Measurements from ENCODE around the gene PGLYRP4.
"Not testable (repeated sequence)": the region's sequence is repeated elsewhere in the genome, so short reads cannot be mapped to it uniquely, and the experiment has no call there.

PGLYRP4 gene

DNA sequence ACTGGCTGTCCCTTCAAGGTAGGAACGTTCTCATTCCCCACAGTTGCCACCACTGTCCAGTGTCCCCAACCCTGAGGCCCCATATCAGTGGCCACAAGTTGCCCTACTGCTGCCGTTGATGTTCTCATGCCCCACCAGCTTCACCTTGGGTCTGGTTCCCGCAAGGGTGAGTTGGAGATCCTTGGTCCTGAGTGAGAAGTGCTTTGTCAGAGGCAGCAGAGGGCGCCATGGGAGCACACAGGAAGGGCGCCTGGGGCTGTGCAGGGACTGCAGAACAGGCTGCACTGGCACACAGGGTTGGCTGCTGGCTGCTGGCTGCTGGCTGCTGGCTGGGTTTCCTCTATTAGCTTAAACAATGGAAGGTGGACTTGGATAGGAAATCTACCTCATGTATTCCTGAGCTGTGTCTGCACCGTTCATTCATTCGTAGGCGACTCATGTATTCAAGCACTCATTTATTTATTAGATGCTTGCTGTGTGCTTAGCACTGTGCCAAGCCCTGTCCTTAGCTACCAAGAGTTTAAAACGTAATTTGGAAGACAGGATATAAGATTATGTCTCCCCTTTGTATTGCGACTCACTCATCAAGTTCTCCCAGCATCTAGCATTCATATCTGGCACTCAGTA lies 6.9 kb upstream of the PGLYRP4 start:
- no peak for DNase-seq

DNA sequence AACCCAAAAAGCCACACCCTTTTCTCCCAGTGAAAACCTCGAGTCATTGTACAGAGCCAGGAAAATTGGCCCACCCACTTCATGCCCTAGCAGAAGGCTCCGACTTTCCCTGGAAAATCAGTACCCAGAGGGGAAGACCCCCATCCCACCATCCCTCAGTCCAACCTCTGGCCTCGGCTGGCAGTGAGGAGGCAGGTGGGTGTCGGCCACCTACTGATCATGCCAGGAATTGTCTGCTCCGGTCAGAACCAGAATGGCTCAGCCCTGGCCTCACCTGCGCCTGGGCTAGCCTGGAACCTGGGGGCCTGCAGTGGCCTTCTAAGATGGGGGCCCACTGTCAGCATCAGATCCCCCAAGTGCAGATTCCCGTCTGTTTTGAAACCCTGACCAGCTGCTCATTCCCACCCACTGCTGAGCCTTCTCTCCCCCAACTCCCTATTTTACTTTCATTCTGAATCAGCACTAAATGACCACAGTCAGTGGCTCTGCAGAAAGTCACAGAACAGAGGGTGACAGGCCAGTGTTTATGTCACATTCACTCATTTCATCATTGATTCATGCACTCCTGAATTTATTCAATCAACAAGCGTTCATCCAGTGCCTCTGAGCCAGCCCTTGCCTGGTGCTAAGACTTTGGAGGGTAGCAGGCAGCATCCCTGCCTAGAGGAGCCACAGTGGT lies 6.0 kb upstream of the PGLYRP4 start:
- DNase-seq, result no peak

DNA sequence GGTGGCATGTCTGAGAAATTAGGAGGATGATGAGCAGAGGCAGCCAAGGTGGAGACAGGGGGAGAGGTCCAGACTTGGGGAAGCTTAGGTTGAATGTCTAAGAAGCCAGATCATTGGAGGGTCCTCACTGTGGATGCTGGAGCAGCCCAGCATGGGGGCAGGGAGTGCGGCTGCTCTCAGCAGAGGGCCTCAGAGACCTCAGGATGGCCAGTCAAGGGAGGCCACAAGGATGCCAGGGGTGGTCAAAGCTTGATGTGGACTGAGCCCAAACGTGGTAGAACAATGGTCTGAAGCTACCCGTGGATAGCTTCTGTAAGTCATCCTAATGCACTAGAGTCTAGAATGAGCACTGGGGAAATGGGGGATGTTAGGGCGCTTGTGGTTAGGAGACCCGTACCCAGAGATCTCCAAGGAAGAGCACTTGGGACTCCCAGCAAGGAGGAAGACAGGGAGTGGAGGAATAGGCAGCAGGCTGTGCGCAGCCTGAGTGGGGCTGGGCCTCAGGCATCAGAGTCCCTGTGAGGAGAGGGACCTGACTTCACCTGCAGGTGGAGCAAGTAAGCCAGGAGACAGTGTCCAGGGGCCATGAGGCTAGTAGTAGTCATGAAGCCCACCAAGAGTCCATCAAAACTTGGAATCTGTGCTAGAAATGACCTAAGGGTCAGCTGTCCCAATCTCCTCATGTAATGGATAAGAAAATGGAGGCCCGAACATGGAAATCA lies 4.7 kb upstream of the PGLYRP4 start:
- no peak for DNase-seq

DNA sequence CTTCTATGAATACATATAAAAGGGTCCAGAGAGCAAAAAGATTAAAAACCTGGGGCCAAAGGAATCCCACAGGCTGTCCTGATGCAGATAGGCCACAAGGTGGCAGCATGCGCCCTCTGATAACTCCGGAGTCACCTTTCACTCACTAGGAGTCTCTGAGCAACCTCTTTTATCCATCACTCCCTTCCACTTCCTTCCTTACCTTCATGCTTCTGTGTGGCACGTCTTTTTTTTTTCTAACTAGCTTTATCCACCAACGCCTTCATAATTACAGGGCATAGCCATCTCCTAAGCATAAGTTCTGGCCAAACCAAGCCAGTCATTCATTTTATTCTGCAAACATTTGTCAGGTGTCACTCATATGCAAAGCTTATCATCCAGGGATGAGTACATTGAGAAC lies 3.9 kb upstream of the PGLYRP4 start:
- peak; percentile 61 for DNase-seq

DNA sequence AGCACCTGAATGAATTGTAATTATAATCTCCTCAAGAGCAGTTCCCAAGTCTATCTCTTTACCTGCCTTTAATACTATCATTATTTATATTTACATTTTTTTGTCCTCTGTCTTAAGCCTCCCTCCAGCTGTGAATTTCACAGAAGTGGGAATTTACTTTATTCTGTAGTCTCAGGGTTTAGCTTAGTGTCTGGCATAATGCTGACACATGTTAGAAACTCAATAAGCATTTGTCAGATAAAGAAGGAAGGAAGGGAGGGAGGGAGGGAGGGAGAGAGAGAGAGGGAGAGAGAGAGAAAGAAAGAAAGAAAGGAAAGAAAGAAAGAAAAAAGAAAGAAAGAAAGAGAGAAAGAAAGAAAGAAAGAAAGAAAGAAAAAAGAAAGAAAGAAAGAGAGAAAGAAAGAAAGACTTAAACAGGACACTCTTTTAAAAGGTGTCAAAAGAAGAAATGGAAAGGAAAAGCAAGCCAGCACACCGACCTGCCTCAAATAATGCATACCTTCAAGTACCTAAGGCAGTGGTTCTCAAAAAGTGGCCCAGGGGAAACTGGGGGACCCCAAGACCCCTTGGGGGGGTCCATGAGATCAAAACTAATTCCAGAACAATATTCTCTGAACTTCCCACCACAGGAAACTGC lies 1.8 kb upstream of the PGLYRP4 start:
- DNase-seq, result no peak

DNA sequence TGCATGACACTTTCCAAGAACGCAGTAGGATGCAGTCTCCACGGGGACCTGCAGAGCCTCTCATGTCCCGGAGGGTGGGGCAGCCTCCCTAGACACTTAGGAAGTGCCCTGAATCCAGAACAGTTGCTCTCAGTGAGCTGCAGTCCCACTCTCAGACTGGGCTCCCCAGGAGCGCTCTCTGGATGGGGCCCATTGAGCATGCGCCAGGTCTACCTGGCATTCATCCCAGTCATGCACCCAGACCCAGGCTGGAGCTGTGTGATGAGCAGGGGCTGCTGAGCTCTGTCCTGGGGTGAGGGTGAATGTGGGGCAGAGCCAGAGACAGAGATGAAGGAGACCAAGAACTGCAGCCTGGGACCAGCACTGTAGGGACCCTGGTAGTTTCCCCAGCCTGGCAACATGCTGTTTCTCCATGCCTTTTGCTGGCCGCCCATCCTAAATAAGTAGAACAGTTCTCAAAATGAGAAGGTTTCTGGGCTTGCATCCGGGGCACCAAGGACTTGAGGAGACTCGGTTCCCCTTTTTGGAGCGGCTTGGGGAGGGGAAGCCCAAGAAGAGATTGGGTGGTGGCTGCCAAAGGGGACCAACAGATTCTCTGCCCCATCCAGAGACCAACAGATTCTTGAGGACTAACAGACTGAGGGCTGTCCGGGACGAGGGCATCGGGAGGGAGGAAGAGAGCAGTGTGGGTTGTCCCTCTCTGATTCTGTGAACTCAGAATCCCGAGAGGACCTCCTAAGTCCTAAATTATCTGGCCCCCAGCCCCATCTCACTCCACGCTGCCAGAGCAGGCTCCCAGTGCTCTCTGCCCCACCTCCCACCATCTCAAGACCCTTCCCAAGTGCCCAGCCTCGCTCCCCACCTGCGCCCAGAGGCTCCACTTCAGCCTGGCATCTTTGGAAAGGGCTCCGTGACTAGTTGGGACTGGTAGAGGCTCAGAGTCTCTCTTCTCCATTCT lies 1.0 kb upstream of the PGLYRP4 start:
- DNase-seq, result no peak

DNA sequence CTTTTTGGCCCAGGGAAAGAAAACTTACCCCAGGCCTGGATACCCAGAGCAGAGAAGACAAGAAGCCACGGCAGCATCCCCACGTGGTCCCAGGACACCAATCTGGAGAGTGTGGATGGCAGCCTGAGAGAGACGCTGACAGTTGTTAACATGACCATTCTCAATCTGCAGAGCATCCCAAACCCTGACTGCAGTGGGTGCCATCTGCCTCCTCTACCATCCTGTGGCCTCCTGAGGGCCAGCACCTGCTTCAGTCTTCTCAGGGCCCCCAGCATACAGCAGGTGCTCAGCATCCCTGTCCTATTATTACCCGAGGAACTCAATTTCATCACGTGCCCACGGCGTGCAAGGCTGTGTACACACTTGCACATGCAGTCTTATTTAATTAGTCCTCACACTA lies 785 bp downstream of the PGLYRP4 start:
- no peak for DNase-seq

DNA sequence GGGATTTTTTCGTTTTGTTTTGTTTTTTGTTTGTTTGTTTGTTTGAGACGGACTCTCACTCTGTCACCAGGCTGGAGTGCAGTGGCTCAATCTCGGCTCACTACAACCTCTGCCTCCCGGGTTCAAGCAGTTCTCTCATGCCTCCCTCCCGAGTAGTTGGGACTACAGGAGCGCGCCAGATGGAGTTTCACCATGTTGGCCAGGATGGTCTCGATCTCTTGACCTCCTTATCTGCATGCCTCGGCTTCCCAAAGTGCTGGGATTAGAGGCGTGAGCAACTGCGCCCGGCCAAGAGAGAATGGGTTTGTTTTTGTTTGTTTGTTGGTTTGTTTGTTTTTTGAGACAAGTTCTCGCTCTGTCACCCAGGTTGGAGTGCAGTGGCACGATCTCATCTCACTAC lies 1.6 kb downstream of the PGLYRP4 start:
- DNase-seq, result not testable (repeated sequence)

DNA sequence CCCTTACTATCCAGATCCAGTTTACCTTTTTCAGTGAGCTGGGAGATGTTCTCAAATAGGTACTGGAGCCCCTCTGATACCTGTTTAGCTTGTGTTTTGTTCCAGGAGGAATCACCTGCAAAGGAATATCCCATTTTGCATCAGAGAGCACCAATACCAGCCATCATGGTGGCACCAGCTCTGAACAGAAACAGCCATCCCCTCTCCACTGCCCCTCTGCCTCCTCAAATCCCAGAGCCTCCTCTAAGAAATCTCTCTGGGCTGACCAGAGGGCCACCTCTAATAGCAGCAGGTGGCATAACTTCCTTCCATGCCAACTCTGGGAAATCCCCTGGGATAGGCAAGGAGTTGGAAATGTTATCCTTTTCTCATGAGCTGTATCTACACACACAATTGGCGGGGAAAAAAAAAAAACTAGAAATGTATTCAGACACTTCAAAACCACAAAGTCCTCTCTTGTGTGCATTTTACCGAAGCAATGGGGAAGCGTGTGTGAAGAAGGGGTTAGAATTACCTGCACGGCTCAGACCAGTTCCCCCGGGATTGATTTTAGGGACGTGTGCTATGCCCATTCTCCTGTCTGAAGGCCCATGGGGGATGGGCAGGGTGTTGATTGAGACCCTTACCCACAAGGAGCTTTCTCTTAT lies 2.4 kb downstream of the PGLYRP4 start:
- no peak for DNase-seq

DNA sequence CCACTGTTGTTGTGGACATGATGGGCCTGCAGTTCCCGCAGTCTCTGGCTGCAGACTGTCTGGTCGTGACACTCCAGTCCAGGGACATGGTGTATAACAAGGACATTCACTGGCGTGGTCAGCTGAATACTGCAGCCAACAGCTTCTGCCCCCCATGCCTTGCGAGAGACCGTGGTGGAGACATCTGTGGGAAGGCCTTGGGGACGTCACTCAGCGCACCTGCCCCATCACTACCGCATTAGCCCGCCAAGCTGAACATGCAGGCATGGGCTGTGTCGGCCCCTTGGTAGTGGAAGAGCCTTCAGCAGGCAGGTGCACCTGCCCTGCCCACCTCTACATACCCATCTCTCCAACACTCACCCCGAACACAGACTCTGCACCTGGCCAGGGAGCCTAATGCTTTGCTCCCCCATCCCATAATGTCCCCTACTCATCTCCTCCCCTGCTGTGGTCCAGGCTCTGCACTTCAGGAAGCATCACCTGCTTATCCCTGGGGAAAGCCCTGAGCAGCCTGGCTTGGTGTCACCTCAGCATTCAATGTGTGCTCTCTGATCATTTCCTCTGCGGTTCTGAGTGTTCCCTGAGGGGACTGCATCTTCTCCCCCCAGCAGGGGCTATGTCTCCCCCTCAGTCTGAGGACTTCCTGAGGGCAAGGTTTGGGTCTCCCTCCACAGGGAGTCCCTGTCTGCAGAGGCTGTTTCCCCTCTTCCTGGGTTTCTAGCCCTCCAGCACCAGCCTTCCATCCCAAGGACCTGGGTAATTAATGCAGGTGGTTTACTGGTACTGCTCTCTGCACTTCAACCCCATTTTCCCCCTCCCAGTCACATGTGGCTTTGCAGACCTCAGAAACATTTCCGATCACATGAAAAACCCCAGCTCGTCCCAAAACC lies 3.2 kb downstream of the PGLYRP4 start:
- DNase-seq, result no peak

DNA sequence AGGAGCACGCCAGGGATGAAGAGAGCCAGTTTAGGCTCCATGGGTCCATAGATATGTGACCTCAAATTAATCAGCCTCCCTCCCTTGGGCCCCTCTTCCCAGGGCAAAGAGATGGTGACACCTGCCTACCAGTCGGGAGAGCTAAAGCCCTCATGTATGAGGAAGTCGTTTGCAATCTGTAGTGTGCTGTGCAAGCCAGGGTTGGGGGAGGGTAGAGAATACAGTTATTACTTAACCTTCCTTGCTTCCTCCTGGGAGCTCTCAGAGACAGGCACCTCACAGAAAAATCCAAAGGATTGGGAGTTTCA lies 4.0 kb downstream of the PGLYRP4 start:
- no peak for DNase-seq

DNA sequence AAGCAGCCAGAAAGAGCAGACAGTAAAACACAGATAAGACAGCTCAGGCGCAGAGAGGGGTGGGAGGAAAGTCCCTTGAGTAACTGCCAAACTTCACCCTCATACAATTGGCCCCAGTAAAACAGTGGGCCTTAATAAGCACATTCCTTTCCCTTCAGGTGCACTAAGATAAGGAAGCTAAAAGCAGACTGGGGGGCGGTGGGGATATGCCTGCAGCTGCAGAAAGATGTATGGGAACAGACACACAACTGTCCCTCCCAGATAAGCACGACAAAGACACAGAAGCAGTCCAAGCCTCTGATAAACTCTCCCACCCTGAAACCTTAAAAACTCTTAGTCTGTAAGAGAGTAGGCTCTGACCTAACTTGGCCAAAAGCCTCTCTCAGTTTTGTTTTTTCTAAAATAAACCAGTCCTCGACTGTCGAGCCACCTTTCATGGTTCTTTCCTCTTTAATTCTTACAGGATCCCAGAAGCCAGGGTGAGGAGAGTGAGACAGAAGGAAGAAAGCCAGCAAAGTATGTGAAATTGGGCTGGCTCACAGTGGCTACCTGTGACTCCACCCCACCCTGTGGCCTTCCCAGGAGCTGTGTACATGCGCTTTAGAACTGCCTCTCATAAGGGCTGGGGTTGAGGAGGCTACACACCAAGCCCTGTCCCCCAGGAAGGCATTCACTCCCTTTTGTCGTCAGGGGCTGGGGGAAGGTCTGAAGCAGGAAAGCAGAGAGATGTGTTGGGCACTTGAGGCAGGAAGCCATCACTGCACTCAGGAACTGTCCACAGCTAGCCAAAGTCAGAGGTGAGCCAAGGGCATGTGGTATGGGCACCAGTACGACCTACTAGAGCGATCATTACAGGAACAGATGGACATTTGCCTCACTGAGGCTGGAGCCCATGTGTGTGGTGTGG lies 4.6 kb downstream of the PGLYRP4 start:
- no peak for DNase-seq

DNA sequence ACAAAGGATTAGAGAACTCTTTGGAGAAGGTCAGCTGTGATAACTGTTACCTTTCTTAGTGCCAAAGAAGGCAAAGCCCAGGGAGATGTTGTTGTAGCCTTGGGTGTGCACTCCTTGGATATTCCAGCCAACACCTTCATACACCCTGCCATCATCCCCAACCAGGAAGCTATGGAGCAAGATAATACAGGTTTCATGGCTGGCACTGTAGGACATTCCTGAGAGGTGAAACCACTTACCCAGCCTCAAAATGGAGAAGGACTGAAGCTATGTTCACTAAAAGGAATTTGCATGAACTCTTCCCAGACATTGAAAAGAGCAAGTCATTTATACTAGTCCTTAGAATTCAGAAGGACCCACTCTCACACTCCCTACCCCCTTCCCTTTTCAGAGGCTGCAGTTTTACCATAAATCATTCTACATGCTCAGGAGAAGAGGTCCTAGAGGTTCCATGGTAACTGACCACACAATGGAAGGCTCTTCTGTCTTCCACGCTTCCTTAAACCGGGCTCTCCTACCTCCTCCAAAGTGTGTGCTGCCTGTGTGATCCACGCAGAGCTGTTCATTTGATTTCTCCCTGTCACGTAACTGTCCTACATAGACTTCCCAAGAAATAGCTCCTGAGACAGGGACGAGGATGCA lies 5.5 kb downstream of the PGLYRP4 start:
- no peak for DNase-seq

DNA sequence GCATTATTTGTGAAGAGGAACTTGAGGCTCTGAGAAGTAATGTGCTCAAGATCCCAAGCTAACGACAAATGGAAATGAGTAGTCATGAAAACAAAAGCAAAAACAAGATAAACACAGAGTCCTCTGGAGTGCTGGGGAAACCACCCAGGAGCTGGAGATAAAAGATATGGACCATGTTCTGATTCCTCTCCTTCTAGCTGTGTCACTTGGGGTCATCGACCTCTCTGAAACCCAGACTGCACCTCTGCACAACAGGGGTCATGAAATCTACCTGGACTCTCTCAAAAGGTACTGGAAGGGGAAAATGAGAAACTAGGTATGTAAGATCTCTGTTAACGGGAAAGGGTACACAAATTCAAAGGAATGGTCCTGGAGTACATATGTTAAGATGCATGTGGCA lies 6.5 kb downstream of the PGLYRP4 start:
- no peak for DNase-seq

DNA sequence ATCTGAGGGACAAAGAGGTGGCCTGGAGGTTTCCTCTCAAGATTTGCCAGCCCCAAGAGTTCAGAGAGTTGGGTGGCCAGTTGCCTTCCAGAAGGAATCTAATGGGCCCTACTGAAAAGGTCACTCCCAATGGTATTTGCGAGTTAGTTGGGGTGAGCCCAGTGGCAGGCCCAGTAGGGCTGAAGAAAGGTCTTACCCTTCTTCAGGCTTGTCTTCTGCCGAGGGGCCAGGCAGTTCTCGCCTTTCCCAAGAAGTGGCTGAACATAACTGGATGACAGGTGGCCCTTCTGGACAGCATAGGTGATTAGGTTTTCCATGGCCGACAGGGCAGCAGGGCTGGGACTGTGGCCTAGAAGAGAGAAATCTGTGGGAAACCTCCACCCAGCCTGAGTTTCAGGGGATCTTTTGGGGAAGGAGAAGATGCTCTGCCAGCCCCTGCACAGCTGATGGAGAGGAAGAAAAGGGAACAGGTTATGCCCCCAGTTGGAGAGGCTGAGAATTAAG lies 7.2 kb downstream of the PGLYRP4 start:
- no peak for DNase-seq

DNA sequence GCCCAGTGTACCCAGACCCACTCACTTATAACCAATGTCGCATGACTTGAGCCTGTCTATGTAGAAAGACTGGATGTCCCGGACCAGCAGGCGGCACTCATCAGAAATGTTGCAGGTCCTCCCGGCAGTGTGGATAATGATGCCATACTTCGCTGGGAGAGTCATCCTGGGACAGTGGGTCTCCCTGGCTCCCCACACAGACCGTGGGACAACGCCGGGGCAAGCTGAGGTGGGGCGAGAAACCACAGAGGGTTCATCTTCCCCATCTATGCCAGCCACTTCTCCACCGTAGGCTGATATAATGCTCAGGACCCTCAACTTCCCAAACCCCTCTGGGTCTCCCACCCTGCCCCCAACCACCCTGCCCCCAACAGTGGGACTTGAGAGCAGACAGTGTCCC lies 8.3 kb downstream of the PGLYRP4 start:
- no peak for DNase-seq

DNA sequence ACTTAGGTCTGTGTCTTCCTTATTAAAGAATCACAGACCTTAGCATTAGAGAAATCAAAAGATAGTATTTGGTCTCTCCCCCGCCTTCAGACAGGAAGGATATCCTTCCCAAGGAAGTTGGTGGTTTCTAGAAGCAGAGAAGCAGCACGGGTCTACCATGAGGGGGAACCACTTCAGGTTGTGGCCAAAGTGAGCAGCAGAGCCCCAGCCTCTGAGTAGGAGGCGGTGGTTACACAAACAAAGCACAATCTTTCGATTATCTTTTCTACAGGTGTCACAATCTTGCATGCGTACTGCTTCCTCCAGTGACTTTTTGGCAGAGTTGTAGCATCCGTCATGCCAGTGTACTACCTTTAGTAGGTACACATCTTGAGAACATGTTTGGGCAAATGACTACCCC lies 8.8 kb downstream of the PGLYRP4 start:
- no peak for DNase-seq

DNA sequence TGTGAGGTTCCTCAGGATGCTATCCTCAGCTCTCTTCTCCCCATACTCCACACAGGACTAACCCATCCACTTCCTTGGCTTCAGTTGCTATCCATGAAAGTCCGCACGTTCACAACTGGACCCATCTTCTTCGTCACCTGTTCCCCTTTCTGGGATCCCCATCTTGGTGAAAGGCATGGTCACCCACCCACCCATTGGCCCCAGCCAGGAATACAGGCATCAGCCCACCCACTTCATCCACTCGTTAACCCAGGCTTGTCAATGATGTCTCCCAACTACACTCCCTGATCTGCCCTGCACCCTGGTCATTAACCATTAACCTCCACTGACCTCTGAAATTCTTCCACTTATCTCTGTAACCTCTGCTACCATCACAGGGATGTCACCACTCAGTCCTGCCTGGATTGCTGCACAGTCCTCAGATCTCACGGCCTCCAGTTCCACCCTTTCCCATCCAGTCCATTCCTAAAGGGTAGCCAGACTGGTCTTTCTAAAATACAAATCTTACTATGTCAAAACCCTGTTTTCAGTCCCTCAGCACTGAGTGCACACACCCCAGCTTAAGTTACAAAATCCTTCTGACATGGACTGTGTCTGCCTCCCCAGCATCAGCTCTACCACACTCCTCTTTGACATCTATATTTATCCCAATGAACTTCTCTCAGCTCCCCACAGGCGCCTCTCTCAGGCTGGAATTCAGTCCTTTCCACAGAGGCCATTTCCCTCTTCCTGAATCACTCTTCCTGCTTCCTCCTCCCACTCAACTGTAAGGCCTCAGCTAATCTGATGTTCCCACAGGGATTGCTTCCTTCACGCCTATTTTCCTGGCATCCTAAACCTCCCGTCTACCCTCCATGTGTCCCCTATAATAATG lies 10.4 kb downstream of the PGLYRP4 start:
- no peak for DNase-seq
